Lower leg skin (tissue), 3 donors: ENCODE measurements around the gene TAF3.

Experiments used
- CTCF ChIP-seq, 3 donors: fragments of 450-650 bp; IDR thresholded peaks; one replicate each; pipeline ENCODE4 v1.5.1; 2016; ENCODE audit warnings: antibody characterized with exemption in 3 of 3, mild to moderate bottlenecking in 3 of 3, moderate library complexity in 2 of 3
- POLR2A ChIP-seq, 2 donors: fragments of 450-650 bp; IDR thresholded peaks; one replicate each; pipeline ENCODE4 v1.6.1; 2016 to 2017; ENCODE audit warnings: antibody characterized with exemption in 2 of 2, mild to moderate bottlenecking in 1 of 2, moderate library complexity in 1 of 2

GRCh38 chr10:7808686-7809267 is 9.5 kb upstream of the TAF3 start:
- TF ChIP-seq CTCF (IDR thresholded peaks at IDR 0.05), result no peak
- TF ChIP-seq POLR2A (IDR thresholded peaks at IDR 0.05), result no peak
